Measurements from ENCODE around the gene SNRNP35.

GRCh38 chr12:123442774-123443173 is 15.2 kb upstream of the SNRNP35 start:
- TF ChIP-seq CTCF (IDR thresholded peaks at IDR 0.05; ENCODE audit: insufficient read depth, low read length) (no peak), POLR2AphosphoS5 (IDR thresholded peaks at IDR 0.05; ENCODE audit: low read depth) (no peak; the same call in 1 of the 2 replicates)
